Neural progenitor cell (in vitro differentiated cells): ENCODE results near the gene MTHFSD. TPM values are rescaled to one million over a fixed set of nuclear protein-coding genes. Genes with fewer than 3 reads are reported as not detected.

Experiments used
- DNase-seq: peaks from one replicate; pipeline ENCODE4 v3.0.0-alpha.2; 2016; ENCODE audit warnings: low spot score
- H2AFZ ChIP-seq: fragments of 200-600 bp; sonication (generic); replicated peaks from 2 replicates; pipeline ENCODE4 v1.6.1; 2016; ENCODE audit warnings: antibody characterized with exemption
- H3F3A ChIP-seq: fragments of 200-600 bp; sonication (generic); 2 replicates; pipeline ENCODE4 v1.6.1; 2016; ENCODE audit warnings: antibody characterized with exemption, low read depth
- H3K27ac ChIP-seq: fragments of 200-600 bp; sonication (generic); 2 replicates; pipeline ENCODE4 v1.5.1; 2016; ENCODE audit warnings: mild to moderate bottlenecking
- H3K27me3 ChIP-seq: fragments of 200-600 bp; sonication (generic); 2 replicates; pipeline ENCODE4 v1.6.1; 2016; ENCODE audit warnings: mild to moderate bottlenecking, moderate library complexity
- H3K36me3 ChIP-seq: fragments of 200-600 bp; sonication (generic); 2 replicates; pipeline ENCODE4 v1.5.1; 2016
- H3K4me1 ChIP-seq: fragments of 200-600 bp; sonication (generic); 2 replicates; pipeline ENCODE4 v1.6.1; 2016; ENCODE audit warnings: mixed run types
- H3K4me2 ChIP-seq: fragments of 200-600 bp; sonication (generic); 2 replicates; pipeline ENCODE4 v1.6.1; 2016
- H3K4me3 ChIP-seq: fragments of 200-600 bp; sonication (generic); 2 replicates; pipeline ENCODE4 v1.5.1; 2016
- H3K79me2 ChIP-seq: fragments of 200-600 bp; sonication (generic); 2 replicates; pipeline ENCODE4 v1.6.1; 2016; ENCODE audit warnings: low read depth
- H3K9ac ChIP-seq: fragments of 200-600 bp; sonication (generic); 2 replicates; pipeline ENCODE4 v1.6.1; 2016
- H3K9me3 ChIP-seq: fragments of 200-600 bp; sonication (generic); 2 replicates; pipeline ENCODE4 v1.5.1; 2016; ENCODE audit warnings: low read depth
- H4K20me1 ChIP-seq: fragments of 200-600 bp; sonication (generic); 2 replicates; pipeline ENCODE4 v1.6.1; 2016; ENCODE audit warnings: low read depth
- H3K27ac Mint-ChIP-seq: 3 replicates; pipeline ENCODE4 v1.8.0; 2021; ENCODE audit warnings: mixed read lengths
- H3K27me3 Mint-ChIP-seq: 2 replicates; pipeline ENCODE4 v1.8.0; 2022; ENCODE audit warnings: low read depth, mild to moderate bottlenecking, inconsistent platforms, moderate library complexity, mixed read lengths; ENCODE audit not compliant: insufficient read depth
- H3K36me3 Mint-ChIP-seq: 3 replicates; pipeline ENCODE4 v1.8.0; 2021; ENCODE audit warnings: mixed read lengths
- H3K4me1 Mint-ChIP-seq: 3 replicates; pipeline ENCODE4 v1.8.0; 2021; ENCODE audit warnings: mixed read lengths
- H3K4me3 Mint-ChIP-seq: 3 replicates; pipeline ENCODE4 v1.8.0; 2021; ENCODE audit warnings: mild to moderate bottlenecking, moderate library complexity, mixed read lengths
- H3K9me3 Mint-ChIP-seq: 3 replicates; pipeline ENCODE4 v1.8.0; 2020; ENCODE audit warnings: mixed read lengths
- EZH2 ChIP-seq: fragments of 200-600 bp; sonication (generic); IDR thresholded peaks from 2 replicates; pipeline ENCODE4 v1.6.1; 2017; ENCODE audit warnings: antibody characterized with exemption, mild to moderate bottlenecking, moderate library complexity
- EZH2phosphoT487 ChIP-seq: fragments of 200-600 bp; sonication (generic); IDR thresholded peaks from 2 replicates; pipeline ENCODE4 v1.6.1; 2017; ENCODE audit warnings: antibody characterized with exemption
- total RNA-seq: library from RNA; depleted of rRNA; stranded (reverse); fragments of >200 nt; gene quantifications from 2 replicates; pipeline ENCODE4 v1.2.3, GENCODE V29; 2015; ENCODE audit warnings: low replicate concordance
- TF ChIP-seq, protein P1 (sequence below): fragments of 200-600 bp; sonication (generic); IDR thresholded peaks from 2 replicates; pipeline ENCODE4 v1.5.1; 2017; ENCODE audit warnings: antibody characterized with exemption, mild to moderate bottlenecking

MTHFSD gene
- total RNA-seq, 1 donor from 2014 or later, result 17.4 TPM

DNA sequence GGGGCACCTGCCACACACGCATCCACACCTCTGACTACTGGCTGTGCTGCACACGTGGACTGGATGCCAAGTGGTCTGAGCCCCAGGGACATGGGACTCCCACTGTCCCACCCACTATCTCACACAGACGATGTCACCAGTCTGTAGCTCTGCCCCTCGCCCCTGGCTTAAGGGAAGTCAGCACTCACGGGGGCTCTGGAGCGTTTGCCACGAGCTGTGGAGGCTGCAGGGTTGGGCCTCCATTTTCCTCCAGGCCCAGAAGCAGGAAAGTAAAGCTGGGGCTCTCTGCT is 22.6 kb downstream of the MTHFSD start:
- TF ChIP-seq EZH2phosphoT487, result no peak
- no peak for TF ChIP-seq EZH2
- TF ChIP-seq, protein P1, sequence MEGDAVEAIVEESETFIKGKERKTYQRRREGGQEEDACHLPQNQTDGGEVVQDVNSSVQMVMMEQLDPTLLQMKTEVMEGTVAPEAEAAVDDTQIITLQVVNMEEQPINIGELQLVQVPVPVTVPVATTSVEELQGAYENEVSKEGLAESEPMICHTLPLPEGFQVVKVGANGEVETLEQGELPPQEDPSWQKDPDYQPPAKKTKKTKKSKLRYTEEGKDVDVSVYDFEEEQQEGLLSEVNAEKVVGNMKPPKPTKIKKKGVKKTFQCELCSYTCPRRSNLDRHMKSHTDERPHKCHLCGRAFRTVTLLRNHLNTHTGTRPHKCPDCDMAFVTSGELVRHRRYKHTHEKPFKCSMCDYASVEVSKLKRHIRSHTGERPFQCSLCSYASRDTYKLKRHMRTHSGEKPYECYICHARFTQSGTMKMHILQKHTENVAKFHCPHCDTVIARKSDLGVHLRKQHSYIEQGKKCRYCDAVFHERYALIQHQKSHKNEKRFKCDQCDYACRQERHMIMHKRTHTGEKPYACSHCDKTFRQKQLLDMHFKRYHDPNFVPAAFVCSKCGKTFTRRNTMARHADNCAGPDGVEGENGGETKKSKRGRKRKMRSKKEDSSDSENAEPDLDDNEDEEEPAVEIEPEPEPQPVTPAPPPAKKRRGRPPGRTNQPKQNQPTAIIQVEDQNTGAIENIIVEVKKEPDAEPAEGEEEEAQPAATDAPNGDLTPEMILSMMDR, result no peak
- no peaks in the 10 kb centered on the region for H3K9me3 ChIP-seq
- Mint-ChIP-seq H3K27ac (no peak overlapping the region), H3K4me1 (peaks cover 12% of the 10 kb centered on the region), H3K4me3 (no peak overlapping the region), H3K27me3 (peaks cover 5% of the 10 kb centered on the region), H3K9me3 (no peaks in the 10 kb centered on the region), H3K36me3 (no peaks in the 10 kb centered on the region)
- no peaks in the 10 kb centered on the region for H3K79me2 ChIP-seq
- H3K9ac ChIP-seq, result no peak overlapping the region
- H3K36me3 ChIP-seq, result no peaks in the 10 kb centered on the region
- no peaks in the 10 kb centered on the region for H3K4me1 ChIP-seq
- no peak overlapping the region for H3K27ac ChIP-seq
- DNase-seq, result no peak
- H2AFZ ChIP-seq, result no peak overlapping the region
- peaks cover 3% of the 10 kb centered on the region for H4K20me1 ChIP-seq
- H3K27me3 ChIP-seq, result no peaks in the 10 kb centered on the region
- no peak overlapping the region for H3K4me3 ChIP-seq
- no peak overlapping the region for H3K4me2 ChIP-seq
- no peaks in the 10 kb centered on the region for H3F3A ChIP-seq

DNA sequence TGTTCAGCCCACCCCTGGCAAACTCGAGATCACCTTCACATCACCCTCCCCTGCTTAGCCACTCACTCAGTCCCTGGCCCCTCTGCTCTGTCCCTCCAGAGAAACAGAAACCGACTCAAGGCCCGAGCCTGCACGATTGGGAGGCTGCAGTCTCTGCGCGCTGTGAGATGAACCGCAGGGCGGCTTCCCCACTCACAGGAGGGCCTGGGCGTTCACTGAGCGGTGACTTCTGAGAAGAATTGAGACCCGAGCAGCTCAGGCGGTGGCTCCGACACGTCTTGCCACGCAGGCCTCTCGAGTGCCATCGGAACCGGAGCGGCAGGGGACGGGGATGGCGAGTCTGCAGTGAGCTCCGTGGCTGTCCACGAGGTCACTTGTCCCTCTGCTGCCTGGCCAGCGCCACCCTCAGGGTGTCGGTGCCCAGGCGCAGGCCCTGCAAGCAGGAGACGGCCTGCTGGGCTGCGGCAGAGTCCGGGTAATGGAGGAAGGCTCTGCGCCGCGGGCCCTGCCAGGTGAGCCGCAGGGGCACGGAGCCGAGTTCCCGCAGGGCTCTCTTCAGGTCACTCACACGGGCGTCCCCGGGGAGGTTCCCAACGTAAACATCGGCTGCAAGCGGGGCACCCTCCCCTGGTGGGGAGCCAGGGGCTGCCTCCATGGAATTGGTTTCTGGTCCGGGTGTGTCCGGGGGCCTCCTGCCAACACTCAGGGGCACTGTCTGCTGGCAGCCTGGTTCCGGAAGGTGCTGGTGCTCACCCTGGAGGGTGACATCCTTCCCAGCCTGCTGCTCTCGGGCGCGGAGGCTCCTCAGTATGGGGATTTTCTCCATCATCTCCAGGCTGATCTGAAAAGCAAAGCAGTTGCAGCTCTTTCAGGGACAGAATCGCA is 23.2 kb downstream of the MTHFSD start:
- no peak overlapping the region for H3K9ac ChIP-seq
- H3K27me3 ChIP-seq, result no peaks in the 10 kb centered on the region
- H3K36me3 Mint-ChIP-seq, result no peaks in the 10 kb centered on the region
- H3K27me3 Mint-ChIP-seq, result peaks cover 5% of the 10 kb centered on the region
- H3K4me1 ChIP-seq, result no peaks in the 10 kb centered on the region
- no peak overlapping the region for H3K4me2 ChIP-seq
- H3K36me3 ChIP-seq, result no peaks in the 10 kb centered on the region
- no peaks in the 10 kb centered on the region for H3F3A ChIP-seq
- H3K4me3 Mint-ChIP-seq, result no peak overlapping the region
- no peak overlapping the region for H3K27ac ChIP-seq
- DNase-seq, result no peak
- H3K9me3 ChIP-seq, result no peaks in the 10 kb centered on the region
- H3K9me3 Mint-ChIP-seq, result no peaks in the 10 kb centered on the region
- peaks cover 12% of the 10 kb centered on the region for H3K4me1 Mint-ChIP-seq
- H4K20me1 ChIP-seq, result peaks cover 3% of the 10 kb centered on the region
- H3K27ac Mint-ChIP-seq, result no peak overlapping the region
- H3K79me2 ChIP-seq, result no peaks in the 10 kb centered on the region
- TF ChIP-seq, protein P1, result no peak
- H2AFZ ChIP-seq, result no peak overlapping the region
- H3K4me3 ChIP-seq, result no peak overlapping the region

DNA sequence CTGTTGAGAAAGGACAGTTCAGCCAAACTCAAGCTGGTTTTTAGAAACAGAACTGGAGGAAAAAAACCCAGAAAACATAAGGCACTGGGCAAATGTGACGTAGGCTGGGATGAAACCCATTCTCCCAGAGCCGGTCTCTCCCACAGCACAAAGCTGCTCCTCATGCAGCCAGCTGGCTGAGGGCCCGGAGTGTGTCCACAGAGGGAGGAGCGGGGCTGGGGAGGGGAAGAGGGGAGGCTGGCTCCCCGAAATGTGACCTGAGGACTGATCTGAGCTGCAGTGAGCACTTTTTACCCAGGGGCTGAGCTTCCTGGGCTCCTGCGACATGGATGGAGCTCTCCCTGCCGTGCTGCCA is 23.9 kb downstream of the MTHFSD start:
- H3K4me1 ChIP-seq, result no peaks in the 10 kb centered on the region
- peaks cover under 1% of the 10 kb centered on the region for H4K20me1 ChIP-seq
- no peak for TF ChIP-seq EZH2phosphoT487
- H3K4me3 Mint-ChIP-seq, result no peak overlapping the region
- no peak overlapping the region for H3K4me2 ChIP-seq
- no peaks in the 10 kb centered on the region for H3K36me3 Mint-ChIP-seq
- no peaks in the 10 kb centered on the region for H3K9me3 ChIP-seq
- H3K4me1 Mint-ChIP-seq, result peaks cover 10% of the 10 kb centered on the region
- no peak overlapping the region for H3K27ac ChIP-seq
- no peak overlapping the region for H2AFZ ChIP-seq
- H3K9ac ChIP-seq, result no peak overlapping the region
- no peaks in the 10 kb centered on the region for H3K27me3 ChIP-seq
- no peaks in the 10 kb centered on the region for H3F3A ChIP-seq
- no peaks in the 10 kb centered on the region for H3K36me3 ChIP-seq
- no peak overlapping the region for H3K4me3 ChIP-seq
- H3K9me3 Mint-ChIP-seq, result no peaks in the 10 kb centered on the region
- H3K79me2 ChIP-seq, result no peaks in the 10 kb centered on the region
- H3K27ac Mint-ChIP-seq, result no peak overlapping the region
- no peak for DNase-seq
- peaks cover 12% of the 10 kb centered on the region for H3K27me3 Mint-ChIP-seq
